GM18505 (cell line): ENCODE measurements around the gene SIX2.

Source experiments
- ATAC-seq: cut with Tn5 transposase; IDR thresholded peaks from one replicate; pipeline ENCODE4 v1.9.1; 2021; ENCODE audit not compliant: unreplicated experiment
- POLR2A ChIP-seq: IDR thresholded peaks from 4 replicates; pipeline ENCODE4 v1.6.1; 2011; ENCODE audit warnings: borderline replicate concordance; ENCODE audit not compliant: insufficient read depth, insufficient read length; ENCODE audit errors: extremely low read depth

Gene SIX2

DNA sequence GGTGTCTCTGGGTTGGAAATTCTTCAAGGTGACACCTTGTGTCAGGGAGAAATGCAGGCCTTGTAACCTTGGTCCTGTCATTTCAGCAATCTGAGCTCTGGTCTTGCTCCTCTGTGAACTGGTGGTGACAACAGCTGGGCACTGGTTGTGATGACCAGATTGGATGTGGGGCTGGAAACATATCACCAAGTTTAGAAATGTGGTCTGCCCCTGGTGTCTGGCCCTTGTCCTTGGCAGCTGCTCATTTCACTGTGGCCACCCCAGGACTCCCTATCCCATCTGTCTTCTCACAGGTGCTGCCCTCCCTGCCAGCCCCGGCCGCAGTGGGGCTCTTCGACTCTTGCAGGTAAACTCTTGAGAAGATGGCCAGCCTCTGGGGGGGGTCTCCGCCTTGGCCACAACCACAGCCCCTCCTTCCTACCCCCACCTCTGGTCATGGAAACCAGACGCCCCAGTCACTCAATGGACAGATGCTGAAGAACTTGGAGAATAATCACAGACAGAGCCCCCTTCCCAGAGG lies 47.0 kb downstream of the SIX2 start:
- no peak for ATAC-seq

DNA sequence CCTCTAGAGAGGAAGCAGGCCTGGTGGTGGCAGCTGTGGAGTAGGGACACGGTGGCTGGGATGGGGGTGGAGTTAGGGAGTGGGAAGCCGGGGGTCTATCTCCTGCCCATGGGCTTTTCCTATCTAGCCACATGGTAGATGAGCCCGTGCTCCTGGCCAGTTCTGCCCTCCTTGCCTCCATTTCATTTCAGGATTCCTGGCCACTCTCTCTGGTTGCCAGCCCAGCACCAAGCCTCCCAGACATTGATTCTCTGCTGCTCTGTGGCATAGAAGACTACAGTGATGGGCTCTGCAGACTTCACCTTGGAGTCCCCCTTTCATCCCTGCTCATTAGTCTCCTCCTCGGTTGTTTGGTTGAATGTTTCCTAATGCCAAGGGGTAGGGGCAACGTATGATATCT lies 48.4 kb downstream of the SIX2 start:
- no peak for TF ChIP-seq POLR2A
- no peak for ATAC-seq

More for the DNA sequence above, 47.0 kb downstream of the SIX2 start:
- no peak for TF ChIP-seq POLR2A

DNA sequence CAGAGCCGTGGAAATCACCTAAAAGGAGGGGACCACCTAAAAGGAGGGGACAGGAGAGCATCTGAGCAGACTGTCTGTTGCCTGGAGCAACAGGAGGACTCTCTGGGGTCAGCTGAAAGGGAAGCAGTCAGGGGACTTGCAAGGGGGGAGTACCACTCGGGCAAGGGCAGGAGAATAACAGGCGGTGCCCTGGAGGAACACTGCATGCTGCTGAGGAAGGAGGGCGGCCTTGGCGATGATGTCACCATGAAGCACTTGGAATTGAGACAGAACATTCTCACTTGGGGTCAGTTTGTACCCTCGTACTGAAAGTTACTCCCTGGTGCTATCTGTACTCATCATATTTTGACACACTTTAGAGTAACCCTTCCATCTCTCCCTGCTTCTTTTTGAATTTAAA lies 49.4 kb downstream of the SIX2 start:
- no peak for ATAC-seq
- TF ChIP-seq POLR2A, result no peak

DNA sequence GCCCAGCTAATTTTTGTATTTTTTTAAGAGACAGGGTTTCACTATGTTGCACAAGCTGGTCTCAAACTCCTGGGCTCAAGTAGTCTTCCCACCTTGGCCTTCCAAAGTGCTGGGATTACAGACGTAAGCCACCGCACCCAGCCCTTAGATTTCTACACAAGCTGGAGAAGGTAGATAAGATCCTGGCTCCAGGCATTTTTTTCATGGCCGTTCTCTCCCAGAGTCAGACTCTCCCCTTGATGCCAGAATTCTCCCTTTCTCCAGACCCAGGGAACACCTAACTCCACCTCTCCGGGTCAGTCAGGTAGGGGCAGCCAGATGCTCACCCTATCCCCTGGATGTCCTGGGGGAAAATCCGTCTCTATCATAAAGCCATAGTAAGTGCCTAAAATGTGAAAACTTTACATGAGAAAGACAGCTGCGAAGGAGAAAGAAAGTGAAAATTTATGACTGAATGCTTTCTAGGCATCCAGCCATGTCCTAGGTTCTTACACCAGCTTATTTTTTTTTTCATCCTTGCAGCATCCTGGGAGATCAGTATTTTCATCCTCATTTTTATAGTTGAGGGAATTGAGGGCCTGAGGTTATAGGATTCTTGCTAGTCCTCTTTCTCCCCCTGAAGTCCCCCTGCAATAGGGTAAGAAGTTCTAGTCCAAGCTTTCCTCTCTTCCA lies 51.5 kb downstream of the SIX2 start:
- TF ChIP-seq POLR2A, result no peak
- ATAC-seq, result no peak

DNA sequence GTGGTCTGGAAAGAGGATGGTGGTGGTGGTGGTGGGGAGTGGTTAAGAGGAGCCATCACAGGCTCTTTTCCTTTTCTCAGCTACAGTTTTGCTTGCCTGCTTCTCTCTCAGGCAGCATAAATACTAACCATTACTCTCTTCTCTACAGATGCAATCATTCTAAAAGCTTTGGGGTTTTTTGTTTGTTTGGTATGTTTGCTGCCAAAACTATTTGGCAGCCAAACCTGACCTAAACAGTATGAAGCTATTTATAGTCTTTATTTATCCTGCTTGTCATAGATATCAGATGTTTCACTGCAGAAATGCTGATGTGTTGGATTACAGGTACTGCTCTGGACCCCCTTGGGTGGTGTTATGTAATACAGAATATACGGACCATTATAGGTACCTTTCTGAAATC lies 52.4 kb downstream of the SIX2 start:
- ATAC-seq, result no peak
- TF ChIP-seq POLR2A, result no peak

DNA sequence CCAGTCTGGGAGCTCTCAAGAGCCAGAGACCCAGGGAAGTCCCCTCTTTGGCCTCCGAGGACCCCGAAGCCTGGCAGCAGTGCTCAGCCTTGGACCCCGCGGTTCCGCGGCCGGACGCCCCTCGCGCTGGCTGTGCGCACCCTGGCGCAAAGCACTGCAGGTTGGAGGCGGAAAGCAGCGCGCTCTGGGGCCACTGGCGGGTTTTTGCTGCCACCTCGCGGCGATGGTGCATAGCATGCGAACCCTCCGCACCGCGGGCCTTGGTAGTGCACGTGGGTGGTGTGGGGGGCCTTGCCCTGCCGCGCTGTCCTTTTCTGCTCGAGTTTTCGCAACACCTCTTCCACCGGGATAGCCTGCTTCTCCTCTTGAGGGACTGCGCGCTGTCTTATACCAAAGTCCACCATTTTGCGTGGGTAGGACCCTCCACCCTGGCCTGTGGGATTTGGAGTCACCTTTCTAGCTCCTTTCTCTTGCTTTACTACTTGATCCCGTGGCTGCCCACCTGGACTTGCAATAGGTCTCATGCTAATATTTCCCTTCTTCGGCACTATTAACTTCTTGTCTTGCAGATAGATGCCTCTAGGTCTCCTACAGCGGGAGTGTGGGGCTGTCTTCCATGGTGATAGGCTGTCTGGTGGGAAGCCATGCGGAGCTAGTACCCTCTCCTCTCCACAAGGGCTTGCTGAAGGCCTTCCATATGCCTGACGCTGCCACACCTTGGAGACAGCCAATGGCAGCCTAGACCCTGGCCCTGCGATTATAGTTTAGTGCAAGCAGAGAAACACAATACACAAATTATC lies 53.5 kb downstream of the SIX2 start:
- no peak for ATAC-seq
- TF ChIP-seq POLR2A, result no peak
